ENCODE results near the gene KAT2A. TPM values are rescaled to one million over a fixed set of nuclear protein-coding genes. Genes with fewer than 3 reads are reported as not detected.

Gene KAT2A
- total and polyA plus RNA-seq, 10 donors, result 37.8 to 168 (median 49.5) TPM

GRCh38 chr17:42110301-42111264, 10.6 kb downstream of the KAT2A start:
- Histone ChIP-seq H3K27me3 (replicated peaks in 1 of 7) (no peaks in the 10 kb centered on the region), H3K4me3 (peak overlapping the region in 1 of 8 donors; percentile 77), H3K27ac (peak overlapping the region in 4 of 8 donors; percentile 91 to 96 (median 94)), H3K4me1 (peaks cover 11 to 61% (median 43%) of the 10 kb centered on the region in 6 donors), H3K36me3 (peaks cover 0 to 79% (median 8%) of the 10 kb centered on the region in 6 donors), H3K9me3 (no peaks in the 10 kb centered on the region)
- WGBS, 5 donors, result 81 to 93% (median 85%) methylated on average over 18 of the region's 18 CpGs
- TF ChIP-seq POLR2A (IDR thresholded peaks at IDR 0.05), result no peak
- DNase-seq, result no peak
- intact Hi-C loops (cut with DNase I; ENCODE audit: low total_unique reads), result loop anchor here (10.0 kb wide), 1 partner anchor 74 kb away; the partner anchor contains the start of genes HCRT and KCNH4

- peaks cover 0 to 79% (median 17%) of the 10 kb centered on the region in 6 donors for H3K36me3 ChIP-seq
- DNase-seq, result no peak
- H3K4me3 ChIP-seq, result no peak overlapping the region
- peak overlapping the region in 1 of 8 donors; percentile 55 for H3K27ac ChIP-seq
- TF ChIP-seq, protein P1, sequence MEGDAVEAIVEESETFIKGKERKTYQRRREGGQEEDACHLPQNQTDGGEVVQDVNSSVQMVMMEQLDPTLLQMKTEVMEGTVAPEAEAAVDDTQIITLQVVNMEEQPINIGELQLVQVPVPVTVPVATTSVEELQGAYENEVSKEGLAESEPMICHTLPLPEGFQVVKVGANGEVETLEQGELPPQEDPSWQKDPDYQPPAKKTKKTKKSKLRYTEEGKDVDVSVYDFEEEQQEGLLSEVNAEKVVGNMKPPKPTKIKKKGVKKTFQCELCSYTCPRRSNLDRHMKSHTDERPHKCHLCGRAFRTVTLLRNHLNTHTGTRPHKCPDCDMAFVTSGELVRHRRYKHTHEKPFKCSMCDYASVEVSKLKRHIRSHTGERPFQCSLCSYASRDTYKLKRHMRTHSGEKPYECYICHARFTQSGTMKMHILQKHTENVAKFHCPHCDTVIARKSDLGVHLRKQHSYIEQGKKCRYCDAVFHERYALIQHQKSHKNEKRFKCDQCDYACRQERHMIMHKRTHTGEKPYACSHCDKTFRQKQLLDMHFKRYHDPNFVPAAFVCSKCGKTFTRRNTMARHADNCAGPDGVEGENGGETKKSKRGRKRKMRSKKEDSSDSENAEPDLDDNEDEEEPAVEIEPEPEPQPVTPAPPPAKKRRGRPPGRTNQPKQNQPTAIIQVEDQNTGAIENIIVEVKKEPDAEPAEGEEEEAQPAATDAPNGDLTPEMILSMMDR (IDR thresholded peaks at IDR 0.05 in 8 of 11, conservative IDR thresholded peaks at IDR 0.05 in 3 of 11), result no peak
- TF ChIP-seq POLR2AphosphoS5 (IDR thresholded peaks at IDR 0.05) (no peak), POLR2A (IDR thresholded peaks at IDR 0.05) (no peak)
- H3K4me1 ChIP-seq, result peaks cover 11 to 58% (median 40%) of the 10 kb centered on the region in 6 donors
- no peaks in the 10 kb centered on the region for H3K27me3 ChIP-seq (replicated peaks in 1 of 7)
- intact Hi-C loops (cut with DNase I; ENCODE audit: low total_unique reads), result no loop called here
- H3K9me3 ChIP-seq, result no peaks in the 10 kb centered on the region
- WGBS, 5 donors, result 83 to 98% (median 94%) methylated on average over 9 of the region's 9 CpGs
These were observed 12.1 kb downstream of the KAT2A start for GRCh38 chr17:42109086-42109485.

DNA sequence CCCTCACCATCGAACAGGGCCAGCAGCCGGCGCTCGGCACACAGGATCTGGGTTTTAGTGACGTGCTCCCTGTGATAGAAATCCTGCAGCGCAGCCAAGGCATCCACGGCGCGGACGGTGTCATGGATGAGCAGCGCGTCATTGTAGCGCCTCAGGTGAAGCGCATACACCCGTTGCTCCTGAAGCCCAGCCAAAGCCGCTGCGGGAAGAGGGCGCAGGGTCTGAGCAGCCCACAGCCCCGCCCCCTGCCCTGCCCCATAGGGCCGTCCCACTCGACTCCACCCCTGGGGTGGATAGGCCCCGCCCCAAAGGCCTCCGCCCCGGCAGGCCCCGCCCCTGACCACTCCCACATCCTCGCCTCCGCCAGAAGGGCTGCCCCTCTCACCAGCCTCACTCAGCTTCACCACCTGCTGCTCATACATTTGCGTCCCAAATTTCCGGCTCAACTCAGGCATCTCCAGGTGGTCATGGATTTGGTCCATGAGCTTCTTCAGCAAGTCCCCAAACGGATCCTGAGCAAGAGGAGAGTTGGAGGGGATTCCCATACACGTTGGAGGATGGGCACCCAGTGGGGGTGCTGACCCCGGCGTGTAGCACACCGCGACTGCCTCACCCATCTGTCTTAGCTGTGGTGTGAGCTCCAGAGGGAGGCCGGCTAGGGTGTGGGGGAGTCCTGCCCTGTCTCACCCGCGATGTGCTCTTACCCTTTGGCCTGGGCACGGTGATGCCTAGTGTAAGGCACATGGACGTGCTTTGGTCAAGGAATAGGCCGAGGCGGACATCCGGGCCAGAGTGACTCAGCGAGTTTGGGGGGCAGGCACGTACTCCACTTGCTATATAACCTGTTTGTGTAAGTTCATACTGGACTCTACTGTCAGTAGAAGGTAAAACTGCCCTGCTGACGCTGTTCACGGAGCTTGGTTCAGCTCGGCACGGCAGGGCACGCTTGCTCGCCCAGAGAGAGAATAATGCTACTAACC, 13.3 kb downstream of the KAT2A start:
- peak overlapping the region in 6 of 8 donors; percentile 0 to 67 (median 25) for H3K4me3 ChIP-seq
- H3K36me3 ChIP-seq, result peaks cover 0 to 82% (median 24%) of the 10 kb centered on the region in 6 donors
- TF ChIP-seq, protein P1 (IDR thresholded peaks at IDR 0.05 in 8 of 11, conservative IDR thresholded peaks at IDR 0.05 in 3 of 11), result peak in 1 of 11 experiments; percentile 20
- TF ChIP-seq POLR2A (IDR thresholded peaks at IDR 0.05) (no peak), POLR2AphosphoS5 (IDR thresholded peaks at IDR 0.05) (peak; percentile 6 to 61 (median 42))
- peaks cover 11 to 47% (median 32%) of the 10 kb centered on the region in 6 donors for H3K4me1 ChIP-seq
- DNase-seq, result peak; percentile 96
- peak overlapping the region in 2 of 8 donors; percentile 14 to 55 for H3K27ac ChIP-seq
- H3K9me3 ChIP-seq, result no peaks in the 10 kb centered on the region
- 38 to 55% (median 51%) methylated on average over 33 to 51 of the region's 51 CpGs for WGBS, 5 donors
- no peaks in the 10 kb centered on the region for H3K27me3 ChIP-seq (replicated peaks in 1 of 7)
- intact Hi-C loops (cut with DNase I; ENCODE audit: low total_unique reads), result no loop called here

- no peaks in the 10 kb centered on the region for H3K27me3 ChIP-seq (replicated peaks in 1 of 7)
- no peaks in the 10 kb centered on the region for H3K9me3 ChIP-seq
- H3K4me3 ChIP-seq, result peak overlapping the region in 5 of 8 donors; percentile 0 to 67 (median 26)
- no peak for DNase-seq
- intact Hi-C loops (cut with DNase I; ENCODE audit: low total_unique reads), result no loop called here
- 62 to 72% (median 66%) methylated on average over 6 of the region's 6 CpGs for whole genome bisulfite sequencing, 5 donors
- H3K27ac ChIP-seq, result peak overlapping the region in 2 of 8 donors; percentile 14 to 39
- TF ChIP-seq POLR2AphosphoS5 (IDR thresholded peaks at IDR 0.05) (no peak), POLR2A (IDR thresholded peaks at IDR 0.05) (no peak)
- peaks cover 11 to 41% (median 28%) of the 10 kb centered on the region in 6 donors for H3K4me1 ChIP-seq
- H3K36me3 ChIP-seq, result peaks cover 0 to 87% (median 24%) of the 10 kb centered on the region in 6 donors
These were observed 14.0 kb downstream of the KAT2A start for GRCh38 chr17:42107124-42107523.

Measured in spleen (tissue), 11 donors.